Muscle layer of colon (tissue), 2 donors: ENCODE results near the gene KDM7A.

Source experiments
- H3K27ac ChIP-seq: one replicate; pipeline ENCODE4 v1.7.0; 2013; ENCODE audit warnings: low read depth, mild to moderate bottlenecking, low read length, moderate library complexity
- H3K27me3 ChIP-seq, 2 donors: one replicate each; pipeline ENCODE4 v1.7.0; 2013; ENCODE audit warnings: low read length in 2 of 2, mild to moderate bottlenecking in 2 of 2; ENCODE audit not compliant: insufficient read depth in 2 of 2, control insufficient read depth in 1 of 2
- H3K36me3 ChIP-seq: one replicate; pipeline ENCODE4 v1.7.0; 2013; ENCODE audit warnings: mild to moderate bottlenecking, low read length; ENCODE audit not compliant: insufficient read depth
- H3K4me1 ChIP-seq: one replicate; pipeline ENCODE4 v1.7.0; 2013; ENCODE audit warnings: mild to moderate bottlenecking, low read length; ENCODE audit not compliant: insufficient read depth
- H3K4me3 ChIP-seq, 2 donors: one replicate each; pipeline ENCODE4 v1.7.0; 2013; ENCODE audit warnings: low read length in 2 of 2, low read depth in 1 of 2, mild to moderate bottlenecking in 1 of 2, moderate library complexity in 1 of 2
- H3K9ac ChIP-seq: one replicate; pipeline ENCODE4 v1.7.0; 2013; ENCODE audit warnings: low read length
- H3K9me3 ChIP-seq: one replicate; pipeline ENCODE4 v1.7.0; 2013; ENCODE audit warnings: mild to moderate bottlenecking, low read length
- donor health status: abdominal sarcoma.
- donor health status: Adenocarcinoma of cecum.

Gene KDM7A

GRCh38 chr7:140145709-140146108 is 31.1 kb downstream of the KDM7A start:
- H3K9me3 ChIP-seq = no peaks in the 10 kb centered on the region
- H3K27ac ChIP-seq = no peak overlapping the region
- H3K4me1 ChIP-seq = no peaks in the 10 kb centered on the region
- no peak overlapping the region for H3K4me3 ChIP-seq
- no peaks in the 10 kb centered on the region for H3K36me3 ChIP-seq
- H3K9ac ChIP-seq = no peak overlapping the region
- no peaks in the 10 kb centered on the region for H3K27me3 ChIP-seq

- Histone ChIP-seq H3K9ac (no peak overlapping the region), H3K27me3 (no peaks in the 10 kb centered on the region), H3K4me1 (no peaks in the 10 kb centered on the region), H3K4me3 (no peak overlapping the region), H3K36me3 (no peaks in the 10 kb centered on the region), H3K9me3 (no peaks in the 10 kb centered on the region), H3K27ac (no peak overlapping the region)
Measured at GRCh38 chr7:140144821-140145220, 32.0 kb downstream of the KDM7A start.

DNA sequence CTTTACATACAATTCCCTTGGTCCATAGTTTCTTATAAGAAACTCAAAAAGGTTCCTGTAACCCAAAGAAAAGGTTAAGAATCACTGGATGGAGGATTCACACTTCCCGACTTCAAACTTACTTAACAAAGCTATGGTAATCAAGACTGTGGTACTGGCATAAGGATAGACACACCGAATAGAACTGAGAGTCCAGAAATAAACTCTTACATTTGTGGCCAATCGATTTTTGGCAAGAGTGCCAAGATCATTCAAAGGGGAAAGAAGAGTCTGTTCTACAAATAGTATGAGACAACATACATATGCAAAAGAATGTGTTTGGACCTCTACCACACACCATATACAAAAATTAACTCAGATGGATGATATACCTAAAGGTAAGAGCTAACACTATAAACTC is 32.8 kb downstream of the KDM7A start:
- no peaks in the 10 kb centered on the region for H3K9me3 ChIP-seq
- H3K4me1 ChIP-seq = no peaks in the 10 kb centered on the region
- H3K9ac ChIP-seq = no peak overlapping the region
- H3K27me3 ChIP-seq = no peaks in the 10 kb centered on the region
- no peak overlapping the region for H3K4me3 ChIP-seq
- no peak overlapping the region for H3K27ac ChIP-seq
- no peaks in the 10 kb centered on the region for H3K36me3 ChIP-seq

DNA sequence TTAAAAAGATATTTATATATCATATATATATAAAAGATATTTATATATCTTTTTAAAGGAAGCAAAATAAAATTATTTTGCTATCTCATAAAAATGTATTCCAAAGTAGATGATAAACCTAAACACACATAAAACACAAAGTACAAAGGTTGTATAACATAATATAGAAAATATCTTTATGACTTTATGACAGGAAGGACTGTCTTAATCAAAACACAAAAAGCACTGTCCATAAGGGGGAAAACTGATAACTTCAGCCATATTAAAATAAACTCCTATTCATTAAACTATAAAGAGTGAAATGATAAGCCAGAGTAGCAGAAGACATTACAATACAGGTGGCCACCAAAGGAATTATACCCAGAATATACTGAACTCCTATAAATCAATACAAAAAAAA is 34.8 kb downstream of the KDM7A start:
- no peak overlapping the region for H3K9ac ChIP-seq
- H3K4me1 ChIP-seq = no peaks in the 10 kb centered on the region
- H3K36me3 ChIP-seq = no peaks in the 10 kb centered on the region
- no peaks in the 10 kb centered on the region for H3K27me3 ChIP-seq
- H3K27ac ChIP-seq = no peak overlapping the region
- H3K9me3 ChIP-seq = no peaks in the 10 kb centered on the region
- H3K4me3 ChIP-seq = no peak overlapping the region

- no peaks in the 10 kb centered on the region for H3K9me3 ChIP-seq
- no peak overlapping the region for H3K9ac ChIP-seq
- H3K4me3 ChIP-seq = no peak overlapping the region
- no peaks in the 10 kb centered on the region for H3K27me3 ChIP-seq
- H3K4me1 ChIP-seq = no peaks in the 10 kb centered on the region
- H3K36me3 ChIP-seq = peaks cover under 1% of the 10 kb centered on the region
- H3K27ac ChIP-seq = no peak overlapping the region
Measured at GRCh38 chr7:140141256-140141655, 35.5 kb downstream of the KDM7A start.

DNA sequence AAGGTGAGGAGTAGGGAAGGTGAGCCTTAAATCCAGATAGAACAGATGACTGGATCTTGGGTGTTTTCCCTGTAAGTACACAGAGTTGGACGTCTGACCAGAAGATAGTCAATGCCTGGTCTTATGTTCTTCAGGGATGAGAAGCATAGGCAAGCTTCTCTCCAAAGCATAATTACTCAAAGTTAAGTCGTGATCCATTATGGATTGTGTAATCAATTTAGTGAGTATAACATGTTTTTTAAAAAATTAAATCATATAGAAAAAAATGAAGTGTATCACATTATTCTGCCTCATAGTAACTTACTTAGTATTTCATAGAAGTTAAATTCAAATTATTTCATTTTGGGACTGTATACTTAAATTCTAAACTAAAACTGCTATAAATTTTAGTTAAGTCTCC is 39.7 kb downstream of the KDM7A start:
- Histone ChIP-seq H3K36me3 (peaks cover 22% of the 10 kb centered on the region), H3K4me1 (no peaks in the 10 kb centered on the region), H3K27ac (no peak overlapping the region), H3K9ac (no peak overlapping the region), H3K27me3 (no peaks in the 10 kb centered on the region), H3K9me3 (no peaks in the 10 kb centered on the region), H3K4me3 (no peak overlapping the region)

GRCh38 chr7:140136073-140136472 is 40.7 kb downstream of the KDM7A start:
- no peak overlapping the region for H3K27ac ChIP-seq
- H3K9me3 ChIP-seq = no peaks in the 10 kb centered on the region
- no peak overlapping the region for H3K4me3 ChIP-seq
- no peak overlapping the region for H3K9ac ChIP-seq
- no peaks in the 10 kb centered on the region for H3K4me1 ChIP-seq
- H3K27me3 ChIP-seq = no peaks in the 10 kb centered on the region
- peaks cover 30% of the 10 kb centered on the region for H3K36me3 ChIP-seq

DNA sequence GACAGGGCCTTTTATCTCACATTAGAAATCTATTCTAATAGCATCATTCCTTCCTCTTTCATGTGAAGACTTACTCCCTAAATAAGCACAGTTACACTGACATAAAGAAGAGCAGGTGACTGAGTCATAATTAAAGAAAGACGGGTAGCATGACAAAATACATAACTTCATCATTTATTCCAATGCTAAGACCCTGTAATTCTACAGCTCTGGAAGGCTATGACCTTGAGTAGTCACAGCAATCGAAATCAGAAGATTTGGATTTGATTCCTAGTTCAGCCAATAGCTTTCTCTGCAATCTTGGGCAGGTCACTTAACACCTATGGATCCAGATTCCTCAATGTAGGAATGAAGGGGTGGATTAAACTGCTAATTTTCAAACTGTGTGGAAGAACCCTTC is 42.7 kb downstream of the KDM7A start:
- no peaks in the 10 kb centered on the region for H3K4me1 ChIP-seq
- no peak overlapping the region for H3K9ac ChIP-seq
- H3K36me3 ChIP-seq = peaks cover 33% of the 10 kb centered on the region
- no peaks in the 10 kb centered on the region for H3K9me3 ChIP-seq
- H3K27ac ChIP-seq = no peak overlapping the region
- H3K27me3 ChIP-seq = no peaks in the 10 kb centered on the region
- no peak overlapping the region for H3K4me3 ChIP-seq

DNA sequence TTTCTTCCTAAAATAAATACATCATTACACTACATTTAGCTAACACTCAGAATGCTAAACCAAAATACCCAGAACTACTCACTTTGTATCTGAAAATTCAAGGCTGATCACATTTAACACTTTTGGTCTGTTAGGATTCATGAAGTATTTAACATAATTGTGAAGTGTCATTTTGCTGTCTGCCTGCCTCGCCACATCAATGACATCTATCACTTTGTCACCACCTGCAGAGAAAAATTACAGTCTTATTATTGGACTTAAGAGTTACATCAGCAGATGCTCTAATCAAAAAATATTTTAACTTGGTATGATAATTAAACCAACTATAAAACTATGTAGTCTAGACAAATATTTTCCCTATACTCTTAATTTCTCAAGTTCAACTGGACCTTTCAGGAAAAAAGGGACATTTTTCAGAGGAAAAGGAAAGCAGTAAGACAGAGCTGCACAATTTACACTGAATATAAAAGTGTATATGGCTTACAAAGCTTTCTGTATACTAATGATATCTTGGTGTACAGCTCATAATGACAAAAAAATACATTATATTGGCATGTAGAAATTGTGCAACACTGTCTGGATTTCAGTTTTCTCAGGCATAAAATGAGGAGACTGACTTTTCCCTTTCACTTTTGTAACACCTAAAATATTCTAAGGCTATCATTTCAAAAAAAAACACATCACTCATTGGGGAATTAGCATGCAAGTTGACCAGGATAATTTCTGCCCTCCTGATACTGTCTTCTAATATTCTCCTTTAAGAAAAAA is 49.2 kb downstream of the KDM7A start:
- no peaks in the 10 kb centered on the region for H3K4me1 ChIP-seq
- no peak overlapping the region for H3K4me3 ChIP-seq
- no peaks in the 10 kb centered on the region for H3K9me3 ChIP-seq
- H3K36me3 ChIP-seq = peaks cover 52% of the 10 kb centered on the region
- H3K27ac ChIP-seq = no peak overlapping the region
- no peaks in the 10 kb centered on the region for H3K27me3 ChIP-seq
- H3K9ac ChIP-seq = no peak overlapping the region

DNA sequence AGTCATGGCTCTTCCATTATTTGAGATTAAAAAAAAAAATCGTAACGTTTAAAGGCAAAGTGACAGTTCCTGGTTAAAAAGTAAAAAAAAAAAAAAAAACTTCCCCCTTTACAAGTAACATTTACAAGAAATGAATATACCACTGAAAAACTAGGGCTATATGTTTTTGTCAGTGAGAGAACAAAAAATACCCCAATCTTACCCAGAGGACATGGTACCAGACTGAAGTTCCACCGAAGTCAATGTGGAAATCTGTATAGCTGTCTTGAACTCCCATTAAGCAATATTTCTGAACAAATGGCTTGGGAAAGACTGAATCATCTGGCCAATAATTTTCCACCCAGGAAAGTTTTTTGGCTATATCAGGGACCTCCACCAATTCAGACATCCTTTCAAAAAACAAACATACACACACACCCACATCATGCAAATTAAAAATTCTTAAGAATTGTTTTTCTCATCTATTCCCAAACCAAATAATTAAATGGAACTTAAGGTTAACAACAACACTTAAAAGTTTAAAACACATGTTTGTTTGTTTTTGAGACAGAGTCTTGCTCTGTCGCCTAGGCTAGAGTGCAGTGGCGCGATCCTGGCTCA is 50.2 kb downstream of the KDM7A start:
- Histone ChIP-seq H3K36me3 (peaks cover 46% of the 10 kb centered on the region), H3K4me1 (no peaks in the 10 kb centered on the region), H3K27me3 (no peaks in the 10 kb centered on the region), H3K27ac (no peak overlapping the region), H3K9me3 (no peaks in the 10 kb centered on the region), H3K4me3 (no peak overlapping the region), H3K9ac (no peak overlapping the region)

DNA sequence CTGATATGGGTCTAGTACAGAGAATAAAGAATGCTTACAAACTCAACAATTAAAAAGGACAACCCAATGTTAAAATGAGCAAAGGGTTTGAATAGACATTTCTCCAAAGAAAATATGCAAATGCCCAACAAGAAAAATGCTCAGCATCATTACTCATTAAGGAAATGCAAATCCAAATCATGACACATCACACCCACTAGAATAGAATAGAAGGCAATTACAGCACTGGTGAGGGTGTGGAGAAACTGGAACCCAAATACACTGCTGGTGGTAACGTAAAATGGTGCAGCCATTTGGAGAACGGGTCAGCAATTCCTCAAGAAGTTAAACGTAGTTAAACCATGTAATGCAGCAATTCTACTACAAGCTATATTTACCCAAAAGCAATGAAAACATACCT is 53.8 kb downstream of the KDM7A start:
- peaks cover 38% of the 10 kb centered on the region for H3K36me3 ChIP-seq
- H3K4me3 ChIP-seq = no peak overlapping the region
- no peaks in the 10 kb centered on the region for H3K27me3 ChIP-seq
- H3K27ac ChIP-seq = no peak overlapping the region
- no peaks in the 10 kb centered on the region for H3K4me1 ChIP-seq
- H3K9me3 ChIP-seq = no peaks in the 10 kb centered on the region
- H3K9ac ChIP-seq = no peak overlapping the region

GRCh38 chr7:140121326-140121725 is 55.5 kb downstream of the KDM7A start:
- H3K9ac ChIP-seq = no peak overlapping the region
- no peaks in the 10 kb centered on the region for H3K4me1 ChIP-seq
- H3K9me3 ChIP-seq = no peaks in the 10 kb centered on the region
- no peak overlapping the region for H3K27ac ChIP-seq
- H3K4me3 ChIP-seq = no peak overlapping the region
- H3K36me3 ChIP-seq = peaks cover 27% of the 10 kb centered on the region
- no peaks in the 10 kb centered on the region for H3K27me3 ChIP-seq
